ENCODE results near the gene LRIG2. TPM values are rescaled to one million over a fixed set of nuclear protein-coding genes. Genes with fewer than 3 reads are reported as not detected.

Gene LRIG2
- total RNA-seq, 1 experiment from 2014 or later, result 1.8 TPM

DNA sequence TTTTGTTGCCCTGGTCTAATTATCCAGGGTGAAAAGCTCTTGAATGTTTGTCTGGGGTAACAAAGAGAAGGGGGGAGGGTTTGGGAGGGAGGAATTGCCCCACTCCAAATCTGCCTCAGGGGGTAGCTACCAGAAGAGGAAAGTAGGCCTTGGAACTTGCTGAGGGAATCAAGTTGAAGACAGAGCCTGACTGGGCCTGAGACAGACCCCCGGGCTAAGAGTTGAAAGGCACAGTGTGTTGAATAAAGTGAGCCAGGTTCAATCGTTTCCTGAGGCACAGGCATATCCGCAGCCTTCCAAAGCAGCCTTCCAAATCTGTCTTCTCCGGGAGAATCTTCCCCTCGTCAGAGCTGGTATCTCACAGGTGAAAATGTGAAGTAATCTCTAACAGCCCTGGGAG is 96.6 kb downstream of the LRIG2 start:
- no peak for DNase-seq (ENCODE audit: low spot score)

- no peak for DNase-seq (ENCODE audit: low spot score)
Observed at GRCh38 chr1:113170519-113170918, 97.5 kb downstream of the LRIG2 start.

- DNase-seq (ENCODE audit: low spot score), result no peak
Observed at GRCh38 chr1:113178106-113178505, 105.1 kb downstream of the LRIG2 start.

- no peak for DNase-seq (ENCODE audit: low spot score)
Observed at GRCh38 chr1:113178522-113178921, 105.5 kb downstream of the LRIG2 start.

Other genes starting within 250 kb of the LRIG2 start
- 59.6 and 67.3 TPM in 2 replicates for gene SLC16A1, start 117.0 kb upstream of the LRIG2 start, total RNA-seq (2014; rRNA removed; shearing (Covaris generic))